GM18520 (cell line): Measurements from ENCODE around the gene SLC39A10.
"Not testable (repeated sequence)": the region's sequence is repeated elsewhere in the genome, so short reads cannot be mapped to it uniquely, and the experiment has no call there.

Experiments used
- ATAC-seq: cut with Tn5 transposase; IDR thresholded peaks from one replicate; pipeline ENCODE4 v1.9.1; 2021; ENCODE audit not compliant: unreplicated experiment

The SLC39A10 gene

GRCh38 chr2:195670191-195670590, 13.2 kb downstream of the SLC39A10 start:
- ATAC-seq, result no peak

GRCh38 chr2:195671563-195671962, 14.5 kb downstream of the SLC39A10 start:
- ATAC-seq, result no peak

GRCh38 chr2:195672674-195673073, 15.6 kb downstream of the SLC39A10 start:
- ATAC-seq, result no peak

- ATAC-seq, result no peak
Measured at GRCh38 chr2:195674491-195675221, 17.6 kb downstream of the SLC39A10 start.

GRCh38 chr2:195675783-195676427, 18.9 kb downstream of the SLC39A10 start:
- ATAC-seq, result no peak

GRCh38 chr2:195677290-195677689, 20.3 kb downstream of the SLC39A10 start:
- no peak for ATAC-seq

GRCh38 chr2:195677884-195678283, 20.9 kb downstream of the SLC39A10 start:
- no peak for ATAC-seq

- ATAC-seq, result no peak
Measured at GRCh38 chr2:195682077-195682476, 25.1 kb downstream of the SLC39A10 start.

- no peak for ATAC-seq
Measured at GRCh38 chr2:195683174-195683573, 26.1 kb downstream of the SLC39A10 start.

- ATAC-seq, result no peak
Measured at GRCh38 chr2:195686564-195686963, 29.5 kb downstream of the SLC39A10 start.

GRCh38 chr2:195687320-195688086, 30.5 kb downstream of the SLC39A10 start:
- ATAC-seq, result peak; percentile 66

- not testable (repeated sequence) for ATAC-seq
Measured at GRCh38 chr2:195692531-195692930, 35.5 kb downstream of the SLC39A10 start.

- ATAC-seq, result no peak
Measured at GRCh38 chr2:195694553-195694952, 37.5 kb downstream of the SLC39A10 start.

- no peak for ATAC-seq
Measured at GRCh38 chr2:195695002-195695631, 38.1 kb downstream of the SLC39A10 start.

- ATAC-seq, result no peak
Measured at GRCh38 chr2:195696012-195696411, 39.0 kb downstream of the SLC39A10 start.

GRCh38 chr2:195697681-195698220, 40.7 kb downstream of the SLC39A10 start:
- ATAC-seq, result no peak

- ATAC-seq, result no peak
Measured at GRCh38 chr2:195700480-195700879, 43.5 kb downstream of the SLC39A10 start.

GRCh38 chr2:195706161-195706900, 49.3 kb downstream of the SLC39A10 start:
- ATAC-seq, result no peak

- ATAC-seq, result no peak
Measured at GRCh38 chr2:195709901-195710806, 53.1 kb downstream of the SLC39A10 start.
